AG09309 (cell line): ENCODE measurements around the gene MBD5.
A peak's percentile ranks its signal among the peaks of the same experiment; 100 is the strongest.

Experiments used
- DNase-seq: peaks from one replicate; pipeline ENCODE4 v3.0.0-alpha.2; 2010; ENCODE audit warnings: low read depth
- H3K4me3 ChIP-seq: 2 replicates; pipeline ENCODE4 v1.5.1; 2011; ENCODE audit warnings: mild to moderate bottlenecking, low read depth, low read length, moderate library complexity; ENCODE audit not compliant: control insufficient read depth
- CTCF ChIP-seq: IDR thresholded peaks from 2 replicates; pipeline ENCODE4 v1.5.1; 2011; ENCODE audit warnings: mild to moderate bottlenecking, low read depth, low read length, inconsistent platforms; ENCODE audit not compliant: insufficient read depth, control insufficient read depth; ENCODE audit errors: missing control alignments

MBD5 gene

GRCh38 chr2:148132412-148132811, 111.5 kb downstream of the MBD5 start:
- no peak for TF ChIP-seq CTCF
- H3K4me3 ChIP-seq: no peak overlapping the region
- DNase-seq: peak; percentile 14

GRCh38 chr2:148135705-148136104, 114.8 kb downstream of the MBD5 start:
- no peak overlapping the region for H3K4me3 ChIP-seq
- TF ChIP-seq CTCF: no peak
- DNase-seq: no peak

- H3K4me3 ChIP-seq: no peak overlapping the region
- TF ChIP-seq CTCF: no peak
- no peak for DNase-seq
Measured at GRCh38 chr2:148136441-148136840, 115.5 kb downstream of the MBD5 start.

- no peak overlapping the region for H3K4me3 ChIP-seq
- DNase-seq: no peak
- no peak for TF ChIP-seq CTCF
Measured at GRCh38 chr2:148161909-148162435, 141.1 kb downstream of the MBD5 start.

- H3K4me3 ChIP-seq: no peak overlapping the region
- no peak for DNase-seq
- TF ChIP-seq CTCF: no peak
Measured at GRCh38 chr2:148162871-148163270, 142.0 kb downstream of the MBD5 start.

GRCh38 chr2:148165975-148166374, 145.1 kb downstream of the MBD5 start:
- no peak for TF ChIP-seq CTCF
- H3K4me3 ChIP-seq: no peak overlapping the region
- DNase-seq: no peak
